Measurements from ENCODE around the gene HNRNPDL.

Gene HNRNPDL

GRCh38 chr4:82381661-82382296, 48.5 kb downstream of the HNRNPDL start:
- FAIRE-seq = no peak

DNA sequence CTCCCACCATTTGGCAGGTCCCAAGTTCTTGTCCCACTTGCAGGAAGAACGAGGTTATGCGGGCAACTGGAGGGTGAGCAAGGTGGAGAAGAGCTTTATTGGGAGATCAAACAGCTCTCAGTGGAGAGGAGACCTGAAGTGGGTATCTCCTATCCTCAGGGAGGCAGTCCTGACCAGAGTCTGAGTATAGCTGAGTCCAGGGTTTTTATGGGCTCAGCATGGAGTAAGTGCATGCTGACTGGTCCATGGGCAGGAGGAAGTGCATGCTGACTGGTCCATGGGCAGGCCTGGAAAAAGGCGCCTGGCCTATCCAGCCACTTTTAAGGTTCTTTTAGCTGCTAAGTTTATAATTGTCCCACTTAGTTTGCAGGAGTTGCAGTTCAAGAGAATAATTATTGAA, 49.0 kb downstream of the HNRNPDL start:
- no peak for FAIRE-seq

DNA sequence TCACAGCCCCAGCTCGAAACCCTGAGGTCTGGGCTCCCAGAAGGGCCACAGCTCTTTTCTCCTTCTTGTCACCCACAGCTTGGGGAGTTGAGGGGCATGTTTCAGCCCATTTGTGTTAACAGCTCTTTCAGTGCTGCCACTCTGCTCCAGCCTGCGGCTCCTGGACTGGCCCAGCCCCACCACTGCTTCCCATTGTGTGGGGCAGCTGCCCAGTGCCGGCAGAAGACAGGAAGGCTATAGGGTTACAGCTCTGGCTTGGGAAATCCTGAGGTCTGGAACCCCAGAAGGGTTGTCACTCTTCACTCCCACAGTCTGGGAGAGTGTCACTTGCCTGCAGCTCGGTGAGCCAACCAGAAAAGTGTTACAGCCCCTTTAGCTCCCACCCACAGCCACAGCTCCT, 49.4 kb downstream of the HNRNPDL start:
- no peak for FAIRE-seq

- no peak for FAIRE-seq
Observed at GRCh38 chr4:82380344-82380743, 49.9 kb downstream of the HNRNPDL start.

GRCh38 chr4:82376109-82376508, 54.2 kb downstream of the HNRNPDL start:
- no peak for FAIRE-seq

DNA sequence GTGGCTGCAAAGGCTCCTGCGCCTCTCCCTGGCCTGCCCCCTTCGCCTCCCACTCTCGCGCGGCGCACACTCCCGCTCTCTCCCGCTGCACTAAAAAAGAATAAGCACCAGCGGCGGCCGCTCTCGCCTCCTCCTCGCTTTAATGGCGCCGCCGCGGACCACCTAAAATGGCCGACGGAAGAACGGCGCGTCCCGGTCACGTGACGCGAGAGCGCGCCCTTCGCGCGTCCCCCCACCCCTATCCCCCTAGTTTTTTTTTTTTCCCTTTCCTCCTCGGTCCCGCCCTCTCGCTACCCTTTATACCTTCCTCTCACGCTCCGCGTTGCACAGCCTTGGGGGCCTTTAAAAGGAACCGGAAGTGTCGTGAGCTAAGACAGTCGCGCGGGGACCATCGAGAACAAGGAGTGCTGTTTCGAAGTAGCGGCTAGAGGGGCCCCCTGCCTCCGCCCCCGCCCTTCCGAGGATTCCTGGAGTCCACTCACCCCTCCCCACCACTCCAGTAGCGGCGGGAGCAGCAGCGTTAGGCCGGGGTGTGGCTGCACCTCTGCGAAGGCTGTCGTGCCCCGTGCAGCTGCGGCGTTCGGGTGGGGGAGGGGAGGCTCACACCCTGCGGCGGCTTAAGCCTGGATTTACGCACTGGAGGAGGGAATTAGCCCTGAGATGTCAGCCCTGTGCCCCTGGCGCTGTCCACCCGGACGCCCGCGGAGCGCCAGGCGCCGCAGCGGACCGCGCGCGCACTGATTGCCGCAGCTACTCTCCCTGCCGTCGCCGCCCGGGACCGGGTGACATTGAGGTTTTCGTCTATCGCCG, 56.2 kb downstream of the HNRNPDL start, which contains the start of gene HNRNPD:
HNRNPD (minus strand) TSS at position 176 of the 810 bp plus-strand sequence. CDS start 313 bp downstream, outside the sequence.
- peak; percentile 99 for FAIRE-seq

GRCh38 chr4:82373486-82373815, 56.8 kb downstream of the HNRNPDL start:
- FAIRE-seq = no peak
